CD4-positive, alpha-beta T cell treated with Interleukin-2 at 100 ng/mL for 4 hours (primary cell): ENCODE results near the gene FNBP1.

Experiments used
- DNase-seq: peaks from one replicate; pipeline ENCODE4 v3.0.0-alpha.2; 2020; ENCODE audit warnings: low spot score

The FNBP1 gene

GRCh38 chr9:129854588-129855110 is 188.3 kb downstream of the FNBP1 start:
- DNase-seq: no peak

DNA sequence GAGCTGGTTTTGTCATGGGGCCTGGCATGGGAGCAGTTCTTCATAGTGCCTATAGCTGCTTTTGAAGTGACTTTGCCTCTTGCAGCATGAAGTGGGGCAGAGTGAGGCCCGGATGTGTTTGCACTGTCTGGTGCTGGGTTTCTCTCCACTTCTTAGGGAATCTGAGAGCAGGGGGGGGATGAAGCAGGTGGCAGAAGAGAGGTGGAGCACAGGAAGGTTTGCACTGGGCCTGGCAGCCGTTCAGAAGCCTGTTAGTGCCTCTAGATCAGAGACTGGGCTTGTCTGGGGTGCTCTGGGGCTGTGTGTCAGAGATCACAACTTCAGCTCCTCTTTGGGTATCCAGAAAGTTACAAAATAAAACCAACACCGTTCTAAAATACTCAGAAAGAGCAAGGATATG is 189.4 kb downstream of the FNBP1 start:
- no peak for DNase-seq

DNA sequence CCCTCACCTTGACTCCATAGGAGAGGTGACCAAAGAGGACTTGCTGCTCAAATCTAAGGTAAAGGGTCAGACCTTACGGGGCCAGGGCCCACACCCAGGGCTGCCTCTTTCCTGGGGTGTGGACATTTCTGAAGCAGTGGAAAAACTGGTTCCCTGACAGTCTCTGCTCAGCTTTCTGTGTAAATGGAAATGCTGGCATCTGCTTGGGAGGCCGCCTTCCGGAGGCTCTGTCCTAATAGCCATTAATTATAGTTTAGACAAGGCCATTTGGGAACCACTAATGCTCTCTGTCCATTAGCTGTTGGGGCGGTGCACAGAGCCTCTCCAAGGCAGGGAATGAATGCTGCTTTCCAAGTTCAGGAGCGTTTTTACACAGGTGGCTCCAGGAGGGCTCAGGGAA is 190.4 kb downstream of the FNBP1 start:
- no peak for DNase-seq

GRCh38 chr9:129851821-129852220 is 191.2 kb downstream of the FNBP1 start:
- no peak for DNase-seq

- no peak for DNase-seq
Observed at GRCh38 chr9:129850821-129851550, 192.0 kb downstream of the FNBP1 start.

GRCh38 chr9:129849901-129850300 is 193.1 kb downstream of the FNBP1 start:
- DNase-seq: no peak

DNA sequence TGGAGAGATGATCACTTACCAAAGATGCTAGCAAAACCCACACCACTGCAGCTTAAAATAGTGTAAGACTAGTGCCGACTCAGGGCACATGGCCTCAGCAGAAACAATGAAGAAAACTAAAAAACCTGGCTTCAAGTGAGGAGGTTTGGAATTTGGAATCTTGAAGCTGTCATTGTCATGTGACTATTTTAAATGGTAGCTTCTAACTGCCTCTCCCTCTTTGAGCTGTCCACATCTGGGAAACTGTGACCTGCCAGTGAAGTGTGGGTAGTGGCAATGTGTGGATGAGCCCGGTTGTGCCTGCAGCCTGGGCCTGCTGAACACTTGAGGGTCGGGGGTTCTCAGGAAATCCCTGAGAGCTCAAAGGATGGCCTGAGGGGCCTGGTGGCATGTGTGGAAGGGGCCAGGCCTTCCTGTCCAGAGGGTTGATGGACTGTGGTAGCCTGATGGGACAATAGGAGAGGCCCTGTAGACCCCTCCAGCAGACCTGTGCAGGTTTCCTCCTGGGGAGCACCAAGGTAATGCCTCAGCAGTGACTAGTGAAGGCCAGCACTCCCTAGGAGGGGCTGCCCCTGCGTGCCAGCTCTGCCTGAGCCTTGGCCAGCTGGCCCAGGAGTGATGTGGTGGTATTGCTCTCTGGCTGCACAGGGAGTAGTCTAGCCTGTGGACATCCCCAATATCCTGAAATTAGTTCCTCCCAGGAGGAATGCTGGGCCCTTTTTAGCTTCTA is 194.1 kb downstream of the FNBP1 start:
- DNase-seq: no peak

GRCh38 chr9:129845373-129845772 is 197.6 kb downstream of the FNBP1 start:
- no peak for DNase-seq

DNA sequence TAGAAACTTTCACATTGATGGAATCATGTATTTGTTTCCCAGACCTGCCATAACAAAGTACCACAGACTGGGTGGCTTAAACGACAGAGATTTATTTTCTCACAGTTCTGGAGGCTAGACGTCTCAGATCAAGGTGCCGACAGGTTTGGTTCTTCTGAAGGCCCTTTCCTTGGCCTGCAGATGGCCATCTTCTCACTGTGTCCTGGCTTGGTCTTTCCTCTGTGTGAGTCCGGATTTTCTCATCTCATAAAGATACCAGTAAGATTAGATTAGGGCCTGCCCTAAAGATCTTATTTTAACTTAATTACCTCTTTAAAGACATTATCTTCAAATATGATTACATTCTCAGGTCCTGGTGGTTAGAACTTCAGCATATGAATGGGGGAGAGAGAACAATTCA is 201.9 kb downstream of the FNBP1 start:
- no peak for DNase-seq

DNA sequence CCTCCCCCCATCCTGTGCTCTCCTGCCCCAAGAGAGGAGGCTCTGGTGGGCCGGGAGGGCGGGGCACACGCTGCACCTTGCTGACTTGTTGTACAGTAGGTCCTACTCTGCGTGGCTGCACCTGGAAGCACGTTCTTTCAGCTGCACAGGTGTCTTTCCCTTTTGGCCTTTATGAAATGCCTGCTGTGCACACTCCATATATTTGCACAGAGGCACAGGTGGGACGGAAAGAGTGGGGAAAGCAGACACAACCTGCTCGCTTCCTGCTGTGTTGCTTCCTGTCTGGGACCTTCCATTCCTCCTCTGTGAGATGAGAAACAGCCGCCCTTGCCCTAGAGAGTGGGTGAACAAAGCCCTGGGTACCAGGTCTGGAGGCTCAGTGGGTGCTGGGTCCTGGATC is 203.0 kb downstream of the FNBP1 start:
- DNase-seq: no peak

- DNase-seq: no peak
Observed at GRCh38 chr9:129839324-129840023, 203.5 kb downstream of the FNBP1 start.

DNA sequence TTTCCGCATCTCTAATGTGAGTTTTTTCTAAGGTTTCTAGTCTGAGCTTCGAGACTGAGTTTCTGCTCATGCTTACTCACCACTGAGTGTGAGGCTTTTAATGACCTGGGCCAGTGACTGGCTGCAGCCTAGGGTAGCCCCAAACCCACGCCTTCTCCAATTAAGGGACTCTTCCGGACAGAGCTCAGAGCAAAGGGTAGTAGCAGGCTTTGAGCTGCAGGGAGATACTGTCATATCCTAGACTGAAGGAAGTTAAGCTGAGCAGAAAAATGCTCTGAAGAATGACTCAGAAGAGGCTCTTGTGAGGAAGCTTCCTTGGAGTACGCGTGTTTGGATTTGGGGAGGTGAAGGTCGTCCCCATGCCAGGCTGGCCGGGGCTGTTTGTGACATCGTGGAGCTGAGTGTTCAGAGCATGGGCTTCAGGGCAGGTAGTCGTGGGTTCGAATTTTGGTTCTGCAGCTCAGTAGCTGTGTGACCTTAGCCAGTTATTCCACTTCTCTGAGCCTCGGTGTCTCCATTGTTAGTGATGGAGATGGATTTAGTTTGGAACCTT is 204.2 kb downstream of the FNBP1 start:
- peak; percentile 38 for DNase-seq
